Mesenchymal stem cell (in vitro differentiated cells and primary cell): ENCODE measurements around the gene ARID1B.

Experiments
- DNase-seq: peaks from one replicate; pipeline ENCODE4 v3.0.0-alpha.2; 2013
- H2AFZ ChIP-seq: one replicate; pipeline ENCODE4 v1.6.1; 2013; ENCODE audit warnings: low read depth, mild to moderate bottlenecking, control low read depth, inconsistent platforms, low read length, moderate library complexity
- H2AK5ac ChIP-seq: 2 replicates; pipeline ENCODE4 v1.6.1; 2013; ENCODE audit warnings: low read length, moderate library complexity, mild to moderate bottlenecking, inconsistent platforms; ENCODE audit not compliant: severe bottlenecking
- H2BK120ac ChIP-seq: one replicate; pipeline ENCODE4 v1.6.1; 2013; ENCODE audit warnings: low read depth, mild to moderate bottlenecking, inconsistent platforms, low read length, moderate library complexity
- H2BK12ac ChIP-seq, 2 experiments: one replicate each; pipeline ENCODE4 v1.6.1; 2013; ENCODE audit warnings: inconsistent platforms in 2 of 2, low read length in 2 of 2, mild to moderate bottlenecking in 2 of 2, moderate library complexity in 2 of 2, control low read depth in 1 of 2
- H2BK15ac ChIP-seq: one replicate; pipeline ENCODE4 v1.6.1; 2013; ENCODE audit warnings: mild to moderate bottlenecking, low read depth, inconsistent platforms; ENCODE audit not compliant: poor library complexity, severe bottlenecking
- H2BK5ac ChIP-seq: 2 replicates; pipeline ENCODE4 v1.6.1; 2013; ENCODE audit warnings: low read depth, mild to moderate bottlenecking, low read length, control low read depth, inconsistent platforms; ENCODE audit not compliant: poor library complexity, severe bottlenecking
- H3K14ac ChIP-seq, 2 experiments: one replicate each; pipeline ENCODE4 v1.6.1; 2013; ENCODE audit warnings: inconsistent platforms in 2 of 2, low read length in 2 of 2, control low read depth in 1 of 2, mild to moderate bottlenecking in 1 of 2, moderate library complexity in 1 of 2
- H3K18ac ChIP-seq, 2 experiments: one replicate each; pipeline ENCODE4 v1.6.1; 2013; ENCODE audit warnings: inconsistent platforms in 2 of 2, low read length in 2 of 2, control low read depth in 1 of 2, low read depth in 1 of 2, mild to moderate bottlenecking in 1 of 2
- H3K23ac ChIP-seq, 2 experiments: one replicate each; pipeline ENCODE4 v1.6.1; 2013; ENCODE audit warnings: inconsistent platforms in 2 of 2, low read length in 2 of 2, mild to moderate bottlenecking in 2 of 2, moderate library complexity in 2 of 2, control low read depth in 1 of 2
- H3K27ac ChIP-seq: 2 replicates; pipeline ENCODE4 v1.5.1; 2013; ENCODE audit warnings: mild to moderate bottlenecking, moderate library complexity, low read length, control low read depth, inconsistent platforms; ENCODE audit not compliant: poor library complexity, severe bottlenecking
- H3K27me3 ChIP-seq, 2 experiments: 2 replicates each; pipeline versions ENCODE4 v1.6.1 to v1.7.0; 2013; ENCODE audit warnings: low read length in 2 of 2, mild to moderate bottlenecking in 2 of 2, moderate library complexity in 2 of 2, control low read depth in 1 of 2, inconsistent platforms in 1 of 2; ENCODE audit not compliant: control insufficient read depth in 1 of 2, insufficient read depth in 1 of 2
- H3K36me3 ChIP-seq, 2 experiments: 2 replicates each; pipeline versions ENCODE4 v1.6.1 to v1.7.0; 2013; ENCODE audit warnings: low read length in 2 of 2, control low read depth in 1 of 2, inconsistent platforms in 1 of 2, low read depth in 1 of 2, mild to moderate bottlenecking in 1 of 2; ENCODE audit not compliant: insufficient read depth in 2 of 2, control insufficient read depth in 1 of 2
- H3K4ac ChIP-seq, 2 experiments: one replicate each; pipeline ENCODE4 v1.6.1; 2013; ENCODE audit warnings: inconsistent platforms in 2 of 2, low read length in 2 of 2, mild to moderate bottlenecking in 2 of 2, moderate library complexity in 2 of 2, control low read depth in 1 of 2, low read depth in 1 of 2
- H3K4me1 ChIP-seq: 2 replicates; pipeline ENCODE4 v1.6.1; 2013; ENCODE audit warnings: low read depth, low read length, control low read depth; ENCODE audit not compliant: control insufficient read depth, insufficient read depth
- H3K4me2 ChIP-seq: 2 replicates; pipeline ENCODE4 v1.6.1; 2013; ENCODE audit warnings: low read length, mild to moderate bottlenecking, inconsistent platforms; ENCODE audit not compliant: poor library complexity, severe bottlenecking
- H3K4me3 ChIP-seq, 2 experiments: 2 replicates each; pipeline versions ENCODE4 v1.5.1 to v1.7.0; 2013; ENCODE audit warnings: low read length in 2 of 2, mild to moderate bottlenecking in 2 of 2, control low read depth in 1 of 2, low read depth in 1 of 2; ENCODE audit not compliant: insufficient read depth in 1 of 2
- H3K79me1 ChIP-seq: replicated peaks from 2 replicates; pipeline ENCODE4 v1.6.1; 2013; ENCODE audit warnings: mild to moderate bottlenecking, control low read depth, low read length, inconsistent platforms; ENCODE audit not compliant: poor library complexity, severe bottlenecking
- H3K9ac ChIP-seq: 2 replicates; pipeline ENCODE4 v1.7.0; 2013; ENCODE audit warnings: mild to moderate bottlenecking, low read length, moderate library complexity
- H3K9me3 ChIP-seq: 2 replicates; pipeline ENCODE4 v1.7.0; 2013; ENCODE audit warnings: mild to moderate bottlenecking, low read length; ENCODE audit not compliant: control insufficient read depth
- H4K8ac ChIP-seq: one replicate; pipeline ENCODE4 v1.6.1; 2013; ENCODE audit warnings: inconsistent platforms, mild to moderate bottlenecking, low read length, moderate library complexity
- H4K91ac ChIP-seq: one replicate; pipeline ENCODE4 v1.6.1; 2013; ENCODE audit warnings: mild to moderate bottlenecking, low read length, inconsistent platforms
- WGBS: methylation state at CpG from one replicate; pipeline ENCODE4 v1.1.7; 2013; ENCODE audit warnings: mixed read lengths; 5-methylcytosine and 5-hydroxymethylcytosine counted together

ARID1B gene

GRCh38 chr6:156852147-156852857, 75.1 kb downstream of the ARID1B start:
- Histone ChIP-seq H3K4me1 (peaks cover 5% of the 10 kb centered on the region), H2BK15ac (no peak overlapping the region), H3K4me3 (no peak overlapping the region), H3K14ac (no peak overlapping the region), H3K9me3 (no peaks in the 10 kb centered on the region), H4K8ac (no peak overlapping the region), H3K4me2 (no peak overlapping the region), H2BK12ac (no peak overlapping the region), H3K36me3 (no peaks in the 10 kb centered on the region), H2AK5ac (no peak overlapping the region), H3K27ac (no peak overlapping the region), H3K4ac (no peak overlapping the region), H3K18ac (no peak overlapping the region), H4K91ac (no peak overlapping the region), H3K79me1 (peaks cover 21% of the 10 kb centered on the region), H2BK5ac (no peak overlapping the region), H3K23ac (no peak overlapping the region), H3K9ac (no peak overlapping the region), H2AFZ (no peak overlapping the region), H2BK120ac (no peak overlapping the region), H3K27me3 (no peaks in the 10 kb centered on the region)
- no peak for DNase-seq
- WGBS = 93% methylated on average over 6 of the region's 9 CpGs

GRCh38 chr6:156852858-156853216, 75.7 kb downstream of the ARID1B start:
- peaks cover 19% of the 10 kb centered on the region for H3K79me1 ChIP-seq
- no peak overlapping the region for H3K4me3 ChIP-seq
- H3K9me3 ChIP-seq = no peaks in the 10 kb centered on the region
- H2BK120ac ChIP-seq = no peak overlapping the region
- WGBS = 67% methylated on average over 1 of the region's 1 CpG
- DNase-seq = no peak
- H2BK12ac ChIP-seq = no peak overlapping the region
- H3K18ac ChIP-seq = no peak overlapping the region
- H3K4me1 ChIP-seq = peaks cover 5% of the 10 kb centered on the region
- no peak overlapping the region for H2AK5ac ChIP-seq
- H3K4me2 ChIP-seq = no peak overlapping the region
- H3K36me3 ChIP-seq = no peaks in the 10 kb centered on the region
- H3K14ac ChIP-seq = no peak overlapping the region
- H4K8ac ChIP-seq = no peak overlapping the region
- H3K9ac ChIP-seq = no peak overlapping the region
- no peak overlapping the region for H4K91ac ChIP-seq
- no peak overlapping the region for H2BK15ac ChIP-seq
- H3K23ac ChIP-seq = no peak overlapping the region
- H2AFZ ChIP-seq = no peak overlapping the region
- H2BK5ac ChIP-seq = no peak overlapping the region
- H3K4ac ChIP-seq = no peak overlapping the region
- no peaks in the 10 kb centered on the region for H3K27me3 ChIP-seq
- no peak overlapping the region for H3K27ac ChIP-seq

- Histone ChIP-seq H3K36me3 (no peaks in the 10 kb centered on the region), H2AK5ac (no peak overlapping the region), H2BK15ac (no peak overlapping the region), H2BK120ac (no peak overlapping the region), H3K4me1 (peaks cover 2% of the 10 kb centered on the region), H2BK5ac (no peak overlapping the region), H3K9me3 (no peaks in the 10 kb centered on the region), H4K91ac (no peak overlapping the region), H3K9ac (no peak overlapping the region), H3K4ac (no peak overlapping the region), H3K79me1 (peaks cover 19% of the 10 kb centered on the region), H3K27ac (no peak overlapping the region), H3K4me2 (no peak overlapping the region), H3K27me3 (no peaks in the 10 kb centered on the region), H4K8ac (no peak overlapping the region), H2AFZ (no peak overlapping the region), H3K18ac (no peak overlapping the region), H2BK12ac (no peak overlapping the region), H3K23ac (no peak overlapping the region), H3K4me3 (no peak overlapping the region), H3K14ac (no peak overlapping the region)
- 95% methylated on average over 3 of the region's 5 CpGs for WGBS
- no peak for DNase-seq
Measured at GRCh38 chr6:156853733-156854132, 76.6 kb downstream of the ARID1B start.

DNA sequence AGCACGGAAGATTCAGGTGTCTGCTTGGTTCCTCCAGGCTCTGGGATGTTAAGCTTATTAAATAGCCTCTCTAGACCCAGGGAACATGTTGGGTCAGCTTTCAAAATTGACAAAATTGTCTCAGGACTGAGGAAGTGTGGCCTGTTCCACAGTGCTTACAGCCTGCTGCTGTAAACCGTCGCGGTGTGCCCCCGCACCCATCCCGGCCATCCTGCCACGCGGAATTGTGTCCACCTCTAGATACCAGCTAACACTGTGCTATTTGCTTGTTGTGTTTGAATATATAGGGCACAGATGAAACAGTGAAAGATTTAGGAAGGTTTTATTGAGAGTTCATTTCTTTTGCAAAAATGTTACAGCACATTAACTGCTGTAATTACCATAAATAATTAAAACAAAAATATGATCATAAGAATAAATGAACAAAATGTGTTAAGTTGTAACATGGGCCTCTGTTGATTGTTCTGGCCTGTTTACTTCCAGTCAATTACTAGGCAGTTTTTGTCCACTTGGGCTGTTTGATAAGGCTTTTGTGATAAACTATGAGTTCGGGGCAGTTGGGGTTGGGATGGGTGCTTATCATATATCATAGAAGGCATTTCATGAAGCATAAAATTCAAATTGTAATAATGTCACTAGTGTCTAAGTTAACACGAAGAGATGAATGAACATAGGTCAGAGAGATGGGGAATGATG, 77.4 kb downstream of the ARID1B start:
- Histone ChIP-seq H2BK5ac (no peak overlapping the region), H3K14ac (no peak overlapping the region), H3K23ac (no peak overlapping the region), H2BK120ac (no peak overlapping the region), H2BK15ac (no peak overlapping the region), H3K4me2 (no peak overlapping the region), H2AK5ac (no peak overlapping the region), H2AFZ (no peak overlapping the region), H3K36me3 (no peaks in the 10 kb centered on the region), H3K9ac (no peak overlapping the region), H3K27me3 (no peaks in the 10 kb centered on the region), H4K8ac (no peak overlapping the region), H3K27ac (no peak overlapping the region), H3K79me1 (peaks cover 18% of the 10 kb centered on the region), H2BK12ac (no peak overlapping the region), H3K4me1 (peaks cover 2% of the 10 kb centered on the region), H3K4ac (no peak overlapping the region), H3K4me3 (no peak overlapping the region), H4K91ac (no peak overlapping the region), H3K9me3 (no peaks in the 10 kb centered on the region), H3K18ac (no peak overlapping the region)
- no peak for DNase-seq
- 95% methylated on average over 9 of the region's 10 CpGs for WGBS
